ENCODE results near the gene MRTFA.

GRCh38 chr22:40430991-40431390, 205.5 kb downstream of the MRTFA start:
- no peak for TF ChIP-seq CTCF (IDR thresholded peaks at IDR 0.05)
- no peak for TF ChIP-seq POLR2A (IDR thresholded peaks at IDR 0.05)
- TF ChIP-seq POLR2AphosphoS5 (IDR thresholded peaks at IDR 0.05): no peak
